Activated CD8-positive, alpha-beta memory T cell treated with anti-CD3 and anti-CD28 coated beads for 4 hours (primary cell): Measurements from ENCODE around the gene ETS2.

Experiments used
- DNase-seq, 2 donors: peaks; one replicate each; pipeline ENCODE4 v3.0.0-alpha.2; 2020; ENCODE audit warnings: low read depth in 2 of 2

ETS2 gene

DNA sequence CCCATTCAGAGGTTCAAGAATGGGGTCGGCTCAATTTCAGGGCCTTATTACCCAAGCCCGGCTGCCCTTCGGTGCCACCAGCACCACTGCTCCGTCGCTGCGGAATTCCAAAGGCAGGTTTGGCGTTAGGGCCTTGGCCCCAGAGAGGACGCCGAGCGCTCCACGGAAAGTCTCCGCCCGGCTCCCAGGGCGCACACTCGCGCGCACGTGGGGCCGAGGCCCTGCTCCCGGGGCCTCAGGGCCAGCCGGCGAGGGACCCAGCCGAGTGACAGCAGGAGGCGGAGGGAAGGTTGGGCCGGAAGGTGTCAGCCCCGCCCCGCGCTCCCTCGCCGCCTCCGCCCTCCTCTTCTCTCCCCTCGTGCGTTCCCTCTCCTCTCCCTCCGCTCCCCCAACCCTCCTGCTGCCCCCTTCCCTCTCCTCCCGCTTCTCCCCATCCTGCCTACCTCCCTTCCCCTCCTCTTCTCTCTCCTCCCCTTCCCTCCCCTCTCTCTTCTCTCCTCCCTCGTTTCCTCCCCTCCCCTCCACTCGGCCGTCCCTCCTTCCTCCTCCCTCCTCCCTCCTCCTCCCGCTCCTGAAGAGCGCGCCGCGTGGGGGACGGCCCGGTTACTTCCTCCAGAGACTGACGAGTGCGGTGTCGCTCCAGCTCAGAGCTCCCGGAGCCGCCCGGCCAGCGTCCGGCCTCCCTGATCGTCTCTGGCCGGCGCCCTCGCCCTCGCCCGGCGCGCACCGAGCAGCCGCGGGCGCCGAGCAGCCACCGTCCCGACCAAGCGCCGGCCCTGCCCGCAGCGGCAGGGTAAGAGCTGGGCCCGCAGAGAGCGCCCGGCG lies at the start of gene ETS2:
Gene ETS2 (plus strand): TSS at position 602 of the 825 bp plus-strand sequence. CDS start 4,106 bp downstream, outside the sequence.
- DNase-seq: peak; percentile 49 to 54

DNA sequence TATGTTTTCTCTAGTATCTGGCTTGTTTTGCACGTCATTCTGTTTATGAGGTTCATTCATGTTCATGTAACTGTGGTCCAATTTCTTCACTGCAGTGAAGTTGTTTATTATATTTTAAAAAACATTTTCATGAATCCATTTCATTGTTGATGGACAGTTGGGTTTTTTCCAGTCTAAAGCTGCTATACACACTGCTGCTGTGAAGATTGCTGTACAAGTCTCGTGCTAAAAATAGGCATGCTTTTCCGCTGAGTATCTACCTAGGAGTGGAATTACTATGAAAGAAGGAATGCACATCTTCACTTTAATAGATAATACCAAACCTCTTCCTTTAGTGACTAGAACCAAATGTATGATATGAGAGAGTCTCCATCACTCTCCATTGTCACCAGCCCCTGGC lies 49.0 kb upstream of the ETS2 start:
- DNase-seq: no peak

DNA sequence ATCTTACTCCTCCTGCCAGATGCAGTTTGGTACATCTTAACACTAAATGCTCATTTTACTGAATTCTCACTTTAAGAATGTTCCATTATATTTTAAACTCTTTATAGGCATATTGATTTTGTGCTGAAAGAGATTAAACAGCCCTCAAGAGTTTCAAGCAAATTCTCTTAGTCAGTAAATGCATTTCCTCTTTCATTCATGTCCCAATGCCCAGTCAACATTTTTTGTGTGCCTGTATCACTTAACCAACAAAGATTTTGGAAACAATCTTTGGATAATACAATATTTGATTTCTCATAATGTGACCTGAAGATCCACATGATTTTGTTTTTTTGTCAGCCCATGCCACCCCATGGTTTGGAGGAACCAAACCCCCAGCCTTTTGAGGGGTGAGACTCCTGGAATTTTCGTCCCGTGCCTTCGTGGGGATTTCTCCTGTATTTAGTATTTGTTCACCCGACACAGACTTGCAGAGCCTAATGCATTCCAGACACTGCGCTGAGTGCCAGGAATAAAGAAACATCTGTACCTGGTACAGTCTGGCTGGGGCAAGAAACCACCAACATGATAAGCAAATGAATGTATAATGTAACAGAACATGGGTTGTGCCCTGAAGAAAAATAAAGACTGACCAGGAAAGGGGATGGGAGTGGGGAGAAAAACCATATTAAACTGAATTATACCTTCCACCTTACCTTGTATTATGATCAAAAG lies 47.1 kb upstream of the ETS2 start:
- DNase-seq: no peak

DNA sequence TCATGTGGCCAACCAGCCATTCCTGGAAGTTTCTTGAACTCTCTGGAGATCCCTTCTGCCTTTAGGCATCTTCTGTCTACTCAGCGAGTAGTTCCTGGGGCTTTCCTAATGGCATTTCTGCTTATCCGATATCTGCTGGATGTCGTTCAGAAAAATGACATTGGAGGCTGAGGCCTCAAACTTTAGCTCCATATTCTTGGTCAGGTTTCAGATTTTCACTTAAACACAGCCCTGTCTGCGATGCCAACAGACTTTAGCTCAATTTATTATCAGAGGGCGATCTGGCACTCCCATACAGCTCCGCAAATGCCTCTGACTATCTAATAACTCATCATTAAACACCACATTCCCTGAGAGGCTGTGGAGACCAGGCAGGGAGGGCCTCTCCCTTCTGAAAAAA lies 46.3 kb upstream of the ETS2 start:
- DNase-seq: no peak

DNA sequence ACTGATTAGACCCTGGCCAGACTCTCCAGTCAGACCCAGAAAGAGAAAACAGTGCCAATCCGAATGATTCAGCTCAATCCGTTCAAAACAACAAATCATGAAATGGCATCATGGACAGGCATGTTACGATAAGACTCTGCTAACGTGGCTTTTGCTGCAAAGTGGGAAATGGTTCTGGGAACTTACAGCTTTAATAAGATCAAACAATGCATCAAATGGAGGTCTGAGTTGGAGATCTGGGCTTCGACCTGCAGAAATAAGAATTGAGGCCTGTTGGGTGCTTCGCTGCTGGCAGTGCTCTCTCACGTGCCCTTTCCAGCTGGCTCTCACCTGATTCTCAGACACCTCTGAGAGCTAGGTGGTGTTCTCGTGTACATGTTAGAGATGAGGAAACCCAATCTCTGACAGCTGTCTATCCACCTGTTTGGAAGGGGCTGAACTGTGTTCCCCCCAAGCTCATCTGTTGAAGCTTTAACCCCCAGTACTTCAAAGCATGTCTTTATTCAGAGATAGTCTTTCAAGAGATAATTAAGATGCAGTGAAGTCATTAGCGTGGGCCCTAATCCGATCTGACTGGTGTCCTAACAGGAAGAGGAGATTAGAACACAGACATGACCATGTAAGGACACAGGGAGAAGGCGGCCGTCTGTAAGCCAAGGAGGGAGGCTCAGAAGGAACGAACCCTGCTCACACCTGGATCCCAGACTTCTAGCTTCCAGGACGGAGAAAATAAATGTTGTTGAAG lies 45.5 kb upstream of the ETS2 start:
- DNase-seq: no peak

DNA sequence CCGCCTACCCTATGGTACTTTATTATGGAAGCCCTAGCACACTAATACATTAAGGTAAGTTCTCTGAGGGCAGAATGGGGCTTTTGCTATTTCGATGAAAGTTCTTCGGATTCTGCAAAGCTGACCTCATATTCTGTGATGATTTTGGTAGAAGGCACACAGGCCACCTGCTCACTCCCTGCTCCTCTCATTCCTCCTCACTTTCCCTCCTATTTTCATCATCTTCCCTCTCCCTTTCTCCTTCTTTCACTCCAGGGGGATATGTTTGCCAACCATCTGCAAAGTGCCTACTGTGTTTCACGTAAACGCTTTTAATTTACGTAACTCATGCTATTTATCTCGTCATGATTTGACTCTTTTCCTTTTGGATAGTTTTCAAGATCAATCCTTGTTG lies 45.0 kb upstream of the ETS2 start:
- no peak for DNase-seq

DNA sequence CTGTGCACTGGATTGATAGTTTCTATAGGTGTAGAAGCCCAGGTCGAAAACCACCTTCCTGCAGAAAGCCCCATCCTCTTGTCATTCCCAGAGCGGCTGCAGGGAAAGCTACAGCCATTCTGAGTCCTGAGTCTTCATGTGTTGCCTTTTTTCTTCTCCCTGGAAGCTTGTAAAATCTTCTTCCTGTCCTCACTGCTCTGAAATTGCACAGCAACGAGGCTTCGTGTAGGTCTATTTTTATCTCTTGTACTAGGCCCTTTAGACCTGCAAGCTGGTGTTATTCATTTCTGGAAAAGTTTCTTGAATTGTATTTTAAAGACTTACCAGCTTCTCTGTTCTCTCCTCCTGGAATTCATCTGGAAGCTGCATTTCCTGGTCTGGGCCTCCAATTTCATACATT lies 44.2 kb upstream of the ETS2 start:
- DNase-seq: no peak

DNA sequence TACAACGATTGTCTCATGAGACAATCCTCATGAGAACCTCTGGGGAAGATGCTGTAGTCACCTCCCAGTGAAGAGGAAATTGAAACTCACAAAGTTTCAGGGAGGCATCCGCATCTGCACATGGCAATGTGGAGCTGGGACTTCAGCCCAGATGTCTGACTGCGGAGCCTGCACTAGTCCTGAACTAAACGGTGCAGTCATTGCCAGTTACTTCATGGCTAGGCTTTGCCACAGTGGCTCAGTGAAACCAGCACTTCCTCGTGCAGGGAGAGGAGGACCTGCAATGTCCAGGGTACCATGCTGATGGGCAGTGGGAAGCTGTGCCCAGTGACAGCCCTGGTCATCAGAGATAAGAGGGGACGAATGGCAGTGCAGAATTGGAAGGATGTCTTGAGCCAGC lies 40.7 kb upstream of the ETS2 start:
- no peak for DNase-seq

DNA sequence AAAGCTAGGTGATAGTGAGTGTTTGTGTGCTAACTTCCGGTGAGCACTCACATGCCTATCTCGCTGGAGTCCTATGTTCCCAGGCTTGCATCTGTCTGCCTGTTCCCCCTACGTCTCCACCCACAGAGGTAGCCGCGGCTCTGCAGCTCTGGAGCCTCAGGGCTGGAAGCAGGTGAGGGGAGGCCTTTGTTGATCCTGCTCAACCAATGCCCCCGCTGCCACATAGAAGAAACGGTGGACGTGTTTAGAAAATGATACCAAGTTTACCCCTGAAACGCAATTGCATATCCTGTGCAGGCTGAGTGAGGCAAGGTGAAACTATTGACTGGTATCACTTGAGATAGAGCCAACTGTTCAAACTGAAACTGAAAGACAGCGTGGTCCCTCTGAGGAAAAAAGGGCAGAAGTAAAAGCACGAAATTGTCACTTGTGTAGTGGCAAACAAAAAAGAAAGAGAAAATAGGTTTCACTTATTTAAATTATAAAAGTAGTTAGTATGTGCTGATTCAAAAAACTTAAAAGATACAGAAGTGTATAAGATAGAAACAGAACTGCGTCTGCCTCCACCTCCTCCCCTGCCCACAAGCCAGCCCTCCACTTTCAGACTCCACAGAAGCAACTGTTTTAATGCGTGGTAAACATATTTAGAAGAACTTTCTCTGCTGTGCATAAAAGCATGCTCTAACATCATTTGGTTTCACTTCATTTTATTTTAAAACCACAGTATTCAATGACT lies 38.6 kb upstream of the ETS2 start:
- DNase-seq: peak; percentile 10 to 30

DNA sequence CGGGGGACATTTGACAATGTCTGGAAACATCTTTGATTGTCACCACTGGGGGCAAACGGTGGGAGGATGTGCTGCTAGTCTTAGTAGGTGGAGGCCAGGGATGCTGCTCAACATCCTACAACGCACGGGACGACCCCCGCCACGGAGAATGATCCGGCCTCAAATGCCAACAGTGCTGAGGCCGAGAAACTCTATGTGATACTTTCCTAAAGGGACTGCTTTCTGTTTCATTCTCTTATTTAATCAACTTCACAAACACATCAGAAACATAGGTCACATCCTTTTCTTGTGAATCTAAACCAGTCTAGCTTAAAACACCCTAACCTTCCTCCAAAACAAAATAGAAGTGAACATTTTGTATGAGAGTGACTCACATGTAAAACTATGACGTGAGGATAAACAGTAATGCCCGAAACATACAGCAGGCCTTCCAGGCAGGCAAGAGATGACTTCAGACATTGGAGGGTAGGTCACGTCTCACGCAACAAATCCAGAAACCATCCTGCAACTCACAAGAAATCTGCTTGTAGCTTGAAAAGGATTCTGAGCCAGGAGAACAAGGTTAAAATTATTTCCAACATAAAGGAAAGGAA lies 37.2 kb upstream of the ETS2 start:
- DNase-seq: peak; percentile 7 to 25

DNA sequence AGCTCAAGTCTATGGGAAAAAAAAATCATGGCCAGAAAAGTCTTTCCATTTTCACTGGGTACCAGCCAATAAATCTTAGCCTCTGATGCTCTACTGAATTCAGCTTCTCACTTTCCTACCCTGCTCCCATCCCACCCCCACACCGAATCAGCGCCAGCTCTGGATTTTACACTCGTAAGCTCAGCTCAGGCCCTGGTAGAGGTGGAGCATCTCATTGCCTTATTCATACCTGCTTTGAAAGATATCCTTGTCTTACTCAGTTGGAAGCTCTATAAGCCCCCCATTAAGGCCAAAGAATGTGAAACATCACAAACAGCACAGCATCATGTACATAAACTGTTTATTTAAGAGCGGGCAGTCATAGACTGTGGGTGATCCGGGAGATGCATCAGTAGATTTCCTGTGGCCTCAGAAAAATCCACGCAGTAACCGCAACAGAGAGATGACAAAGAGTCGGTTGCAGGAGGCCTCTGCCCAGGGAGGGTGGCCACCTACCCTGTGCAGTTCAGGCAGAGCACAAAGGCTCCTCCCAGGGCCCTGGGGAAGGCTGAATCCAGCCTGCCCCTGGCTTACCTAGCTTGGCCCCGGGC lies 36.4 kb upstream of the ETS2 start:
- no peak for DNase-seq

DNA sequence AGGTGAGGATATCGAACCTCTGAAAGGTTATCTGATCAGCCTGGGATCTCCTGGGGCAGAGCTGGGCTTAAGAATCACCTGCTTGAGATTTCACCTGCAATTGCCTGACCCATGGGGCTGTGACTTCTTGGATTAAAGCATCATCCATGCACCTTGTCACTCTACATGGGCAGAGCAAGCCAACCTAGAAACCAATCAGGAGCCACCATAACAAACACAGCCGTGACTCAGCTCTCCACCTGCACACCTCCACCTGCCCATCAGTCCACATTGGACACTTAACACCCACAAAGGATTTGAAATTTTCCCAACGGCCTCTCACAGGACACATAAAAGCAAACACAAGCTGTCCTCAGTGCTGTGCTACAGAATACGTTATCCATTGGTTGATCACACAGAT lies 35.1 kb upstream of the ETS2 start:
- no peak for DNase-seq

DNA sequence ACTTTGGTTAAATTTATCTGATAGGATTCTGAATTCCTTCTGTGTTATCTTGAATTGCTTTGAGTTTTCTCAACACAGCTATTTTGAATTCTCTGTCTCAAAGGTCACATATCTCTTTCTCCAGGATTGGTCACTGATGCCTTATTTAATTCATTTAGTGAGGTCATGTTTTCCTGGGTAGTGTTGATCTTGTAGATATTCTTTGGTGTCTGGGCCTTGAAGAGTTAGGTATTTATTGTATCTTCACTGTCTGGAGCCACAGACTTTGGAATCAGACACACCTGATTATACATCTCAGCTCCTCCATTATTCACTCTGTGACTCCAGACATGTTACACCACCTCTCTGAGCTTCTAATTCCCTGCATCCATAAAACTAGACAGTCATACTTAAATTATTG lies 34.2 kb upstream of the ETS2 start:
- DNase-seq: no peak

DNA sequence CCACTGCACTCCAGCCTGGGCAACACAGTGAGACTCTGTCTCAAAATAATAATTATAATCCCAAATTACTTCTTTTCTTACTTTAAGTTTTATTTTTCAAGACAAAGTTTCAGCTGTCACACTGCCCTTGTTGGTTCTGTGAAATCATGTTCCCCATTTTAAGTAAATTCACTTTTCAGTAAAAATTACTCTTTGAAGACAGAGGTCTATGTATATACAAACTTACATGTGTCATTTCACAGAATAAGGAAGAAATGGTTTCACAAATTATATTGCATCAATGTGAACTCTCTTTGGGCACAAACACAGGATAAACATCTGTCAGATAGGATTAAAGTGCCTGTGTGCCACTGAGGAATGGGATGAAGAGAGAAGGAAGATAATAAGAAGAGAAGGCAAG lies 33.1 kb upstream of the ETS2 start:
- DNase-seq: no peak

DNA sequence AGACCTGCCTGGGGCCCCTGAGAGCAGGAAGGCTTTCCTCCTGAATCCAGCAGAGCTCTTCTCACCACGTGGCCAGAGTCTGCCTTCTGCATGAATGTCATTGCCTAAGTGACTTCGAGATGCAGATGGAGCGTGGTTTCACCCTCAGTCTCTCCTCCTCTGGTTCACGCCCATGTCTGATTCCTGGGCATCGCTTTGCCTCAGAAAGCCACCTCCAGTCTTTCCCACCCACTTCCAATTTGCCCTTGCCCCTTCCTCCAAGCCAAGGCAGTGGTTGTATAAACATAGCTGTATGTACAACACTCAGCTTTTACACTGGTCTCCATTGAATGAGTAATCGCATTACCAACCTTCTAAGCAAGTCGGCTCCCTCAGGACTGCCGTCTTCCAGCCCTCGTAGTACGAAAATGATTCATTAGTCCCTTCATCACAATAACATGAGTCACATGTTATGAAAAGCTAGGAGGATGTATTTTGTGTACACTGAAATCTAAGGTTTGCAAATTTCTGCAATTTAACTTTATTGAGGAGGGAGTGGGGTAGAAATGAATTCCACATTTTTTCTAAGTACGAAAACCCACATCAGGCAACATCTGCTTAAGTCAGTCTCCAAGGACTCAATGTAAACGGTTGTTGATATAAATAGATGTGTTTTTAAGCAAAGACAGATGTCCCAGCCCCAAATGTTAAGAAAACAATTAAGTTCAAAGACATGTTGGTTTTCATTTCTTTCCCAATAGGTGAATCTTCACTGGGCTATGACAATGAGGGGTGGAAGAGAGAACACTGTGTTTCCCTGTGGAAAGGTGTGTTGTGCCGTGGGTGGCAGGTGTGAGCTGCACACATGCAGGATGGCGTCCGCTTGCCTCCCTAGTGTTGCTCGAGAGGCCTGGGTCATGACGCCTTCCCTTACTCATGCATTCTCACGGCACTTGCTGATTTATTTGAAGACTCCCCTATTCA lies 32.3 kb upstream of the ETS2 start:
- DNase-seq: no peak

DNA sequence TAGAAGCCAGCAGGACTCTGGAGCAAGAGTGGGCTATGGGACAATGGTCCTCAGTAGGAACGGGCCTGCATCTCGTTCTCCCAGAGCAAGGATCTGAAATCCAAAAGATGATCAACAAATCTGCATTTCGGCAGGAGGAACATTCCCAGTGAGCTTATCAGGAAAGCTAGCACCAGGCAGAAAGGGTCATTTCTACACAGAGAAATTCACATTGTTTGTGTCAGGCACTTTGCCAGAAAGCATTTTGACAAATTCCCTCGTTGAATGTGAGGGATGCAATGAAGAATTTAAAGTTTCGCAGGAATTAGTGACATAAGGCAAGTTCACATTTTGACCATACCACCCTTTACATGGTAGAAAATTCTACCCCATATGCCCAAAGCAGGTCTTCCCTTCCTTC lies 31.6 kb upstream of the ETS2 start:
- no peak for DNase-seq

DNA sequence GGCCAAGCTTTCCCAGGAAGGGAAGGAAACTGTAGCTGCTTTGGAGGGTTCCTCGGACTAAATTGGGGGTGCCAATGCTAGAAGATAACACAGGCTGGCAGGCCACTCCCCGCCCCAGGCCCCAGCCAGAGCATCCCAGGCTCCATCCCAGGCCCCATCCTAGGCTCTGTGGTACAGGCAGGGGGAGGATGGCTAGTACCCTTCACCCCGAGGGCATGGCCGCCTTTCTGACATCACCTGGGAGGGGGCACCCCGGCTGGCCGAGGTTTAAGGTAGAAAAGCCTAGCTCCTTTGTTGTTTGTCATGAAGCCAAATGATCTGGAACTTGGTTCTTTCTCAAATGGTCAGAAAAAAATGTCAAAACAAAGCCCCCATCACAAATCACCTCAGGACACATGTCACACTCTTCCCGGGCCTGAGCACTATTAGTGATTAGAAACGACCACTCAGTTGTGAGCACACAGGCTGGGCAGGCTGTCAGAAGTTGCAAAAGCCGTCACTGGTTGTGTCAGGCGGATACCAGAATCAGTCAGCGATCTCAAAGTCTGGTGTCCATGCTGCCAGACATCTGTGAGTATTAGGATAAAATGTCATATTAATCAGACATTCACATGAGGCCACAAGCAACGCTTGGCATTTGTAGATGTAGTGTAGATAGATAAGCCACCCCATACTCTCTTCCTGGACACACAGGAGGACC lies 31.0 kb upstream of the ETS2 start:
- DNase-seq: no peak

DNA sequence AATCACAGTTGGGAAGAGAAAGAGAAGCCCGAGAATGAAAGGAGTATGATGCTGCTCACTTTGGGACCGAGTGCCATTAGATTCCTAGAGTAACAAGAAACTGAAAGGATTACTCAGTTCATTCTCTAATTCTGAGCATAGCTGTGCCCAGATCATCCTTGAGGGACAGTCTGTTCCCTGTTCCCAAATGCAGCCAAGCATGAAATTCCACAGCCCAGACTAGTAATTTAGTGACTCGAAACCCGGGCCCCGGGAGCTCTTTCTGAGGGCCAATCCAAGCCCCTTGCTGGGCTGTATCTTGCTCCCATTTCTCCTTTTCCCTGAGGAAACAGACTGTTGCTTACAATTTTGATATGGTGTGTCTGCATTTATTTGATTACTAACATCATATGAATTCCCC lies 30.0 kb upstream of the ETS2 start:
- no peak for DNase-seq

DNA sequence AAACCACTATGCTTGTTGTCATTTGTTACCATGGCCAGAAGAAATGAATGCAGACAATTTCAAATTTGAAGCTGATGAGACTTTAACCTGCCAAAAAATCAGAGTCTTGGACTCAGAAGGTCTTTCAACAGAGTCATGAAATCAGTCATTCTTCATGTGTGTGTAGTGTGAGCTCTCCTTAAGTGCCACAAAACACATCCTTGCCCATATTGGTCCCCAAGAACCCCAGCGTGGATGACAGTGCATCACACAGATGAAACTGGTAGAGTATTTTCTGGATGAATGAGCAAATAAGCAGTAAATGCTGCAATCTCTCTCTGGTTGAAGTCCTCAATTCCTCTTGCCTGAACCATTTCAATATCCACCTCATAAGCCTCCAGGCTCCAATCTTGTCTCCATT lies 28.7 kb upstream of the ETS2 start:
- DNase-seq: no peak
